ENCODE results near the gene SLC22A23.

SLC22A23 gene

GRCh38 chr6:3233904-3234303, 222.9 kb downstream of the SLC22A23 start:
- DNase-seq = no peak

GRCh38 chr6:3233321-3233720, 223.5 kb downstream of the SLC22A23 start:
- no peak for DNase-seq

- DNase-seq = no peak
These were observed 224.6 kb downstream of the SLC22A23 start for GRCh38 chr6:3232017-3232945.

- no peak for DNase-seq
These were observed 225.4 kb downstream of the SLC22A23 start for GRCh38 chr6:3231247-3232016.

GRCh38 chr6:3230900-3231246, 226.0 kb downstream of the SLC22A23 start:
- no peak for DNase-seq

- no peak for DNase-seq
These were observed 226.5 kb downstream of the SLC22A23 start for GRCh38 chr6:3230256-3230882.

- peak; percentile 24 for DNase-seq
These were observed 227.2 kb downstream of the SLC22A23 start for GRCh38 chr6:3229566-3230178.

GRCh38 chr6:3228771-3229565, 227.9 kb downstream of the SLC22A23 start:
- DNase-seq = peak; percentile 30

GRCh38 chr6:3228046-3228671, 228.7 kb downstream of the SLC22A23 start:
- no peak for DNase-seq

- DNase-seq = no peak
These were observed 229.3 kb downstream of the SLC22A23 start, which contains the start of gene TUBB2B for GRCh38 chr6:3227363-3228045. Gene TUBB2B (minus strand): TSS chr6:3227653. CDS start chr6:3227543, 110 bp downstream.

- peak; percentile 17 for DNase-seq
These were observed 230.1 kb downstream of the SLC22A23 start for GRCh38 chr6:3226481-3227362.

- no peak for DNase-seq
These were observed 230.8 kb downstream of the SLC22A23 start for GRCh38 chr6:3226042-3226441.

- no peak for DNase-seq
These were observed 234.3 kb downstream of the SLC22A23 start for GRCh38 chr6:3222506-3223038.

- no peak for DNase-seq
These were observed 235.3 kb downstream of the SLC22A23 start for GRCh38 chr6:3221578-3221977.

- no peak for DNase-seq
These were observed 236.5 kb downstream of the SLC22A23 start for GRCh38 chr6:3220366-3220765.

Measured in activated CD4-positive, alpha-beta T cell treated with anti-CD3 and anti-CD28 coated beads, Interleukin-2, Interleukin-6, amounts not matched to agents 100 ng/mL and 50 ng/mL, durations not matched to agents 16 hours and 8 hours (primary cell).